ENCODE results near the gene DZIP1L.

DZIP1L gene

GRCh38 chr3:138043266-138044029 lies 72.0 kb downstream of the DZIP1L start:
- H3K27me3 ChIP-seq (ENCODE audit: control insufficient read depth, insufficient read depth, low read length), result no peaks in the 10 kb centered on the region
- no peak overlapping the region for H3K4me3 ChIP-seq (ENCODE audit: low read length)
- peaks cover 4% of the 10 kb centered on the region for H3K36me3 ChIP-seq (ENCODE audit: control insufficient read depth, insufficient read depth, low read length)
- H3K9me3 ChIP-seq (ENCODE audit: control insufficient read depth, low read length), result no peaks in the 10 kb centered on the region
- H3K9ac ChIP-seq (ENCODE audit: low read length), result no peak overlapping the region
- peaks cover 7% of the 10 kb centered on the region for H3K4me1 ChIP-seq (ENCODE audit: control insufficient read depth, insufficient read depth, low read length)

GRCh38 chr3:138042043-138042442 lies 73.4 kb downstream of the DZIP1L start:
- Histone ChIP-seq H3K9me3 (ENCODE audit: control insufficient read depth, low read length) (no peaks in the 10 kb centered on the region), H3K36me3 (ENCODE audit: control insufficient read depth, insufficient read depth, low read length) (peaks cover 3% of the 10 kb centered on the region), H3K4me3 (ENCODE audit: low read length) (no peak overlapping the region), H3K4me1 (ENCODE audit: control insufficient read depth, insufficient read depth, low read length) (peaks cover 7% of the 10 kb centered on the region), H3K9ac (ENCODE audit: low read length) (no peak overlapping the region), H3K27me3 (ENCODE audit: control insufficient read depth, insufficient read depth, low read length) (no peaks in the 10 kb centered on the region)

- Histone ChIP-seq H3K36me3 (ENCODE audit: control insufficient read depth, insufficient read depth, low read length) (peaks cover 10% of the 10 kb centered on the region), H3K9me3 (ENCODE audit: control insufficient read depth, low read length) (no peaks in the 10 kb centered on the region), H3K4me3 (ENCODE audit: low read length) (no peak overlapping the region), H3K27me3 (ENCODE audit: control insufficient read depth, insufficient read depth, low read length) (no peaks in the 10 kb centered on the region), H3K4me1 (ENCODE audit: control insufficient read depth, insufficient read depth, low read length) (peaks cover 7% of the 10 kb centered on the region), H3K9ac (ENCODE audit: low read length) (no peak overlapping the region)
These were observed 76.5 kb downstream of the DZIP1L start for GRCh38 chr3:138038725-138039462.

- H3K9me3 ChIP-seq (ENCODE audit: control insufficient read depth, low read length), result no peaks in the 10 kb centered on the region
- H3K4me3 ChIP-seq (ENCODE audit: low read length), result no peak overlapping the region
- H3K27me3 ChIP-seq (ENCODE audit: control insufficient read depth, insufficient read depth, low read length), result no peaks in the 10 kb centered on the region
- H3K36me3 ChIP-seq (ENCODE audit: control insufficient read depth, insufficient read depth, low read length), result peaks cover 16% of the 10 kb centered on the region
- H3K9ac ChIP-seq (ENCODE audit: low read length), result no peak overlapping the region
- H3K4me1 ChIP-seq (ENCODE audit: control insufficient read depth, insufficient read depth, low read length), result no peaks in the 10 kb centered on the region
These were observed 78.8 kb downstream of the DZIP1L start for GRCh38 chr3:138036572-138036971.

- Histone ChIP-seq H3K36me3 (ENCODE audit: control insufficient read depth, insufficient read depth, low read length) (peaks cover 22% of the 10 kb centered on the region), H3K4me3 (ENCODE audit: low read length) (no peak overlapping the region), H3K9me3 (ENCODE audit: control insufficient read depth, low read length) (no peaks in the 10 kb centered on the region), H3K4me1 (ENCODE audit: control insufficient read depth, insufficient read depth, low read length) (no peaks in the 10 kb centered on the region), H3K9ac (ENCODE audit: low read length) (no peak overlapping the region), H3K27me3 (ENCODE audit: control insufficient read depth, insufficient read depth, low read length) (no peaks in the 10 kb centered on the region)
These were observed 80.5 kb downstream of the DZIP1L start for GRCh38 chr3:138034918-138035317.

GRCh38 chr3:138033202-138033691 lies 82.2 kb downstream of the DZIP1L start:
- Histone ChIP-seq H3K9me3 (ENCODE audit: control insufficient read depth, low read length) (no peaks in the 10 kb centered on the region), H3K4me3 (ENCODE audit: low read length) (no peak overlapping the region), H3K36me3 (ENCODE audit: control insufficient read depth, insufficient read depth, low read length) (peaks cover 22% of the 10 kb centered on the region)

GRCh38 chr3:138032567-138032966 lies 82.8 kb downstream of the DZIP1L start:
- H3K9ac ChIP-seq (ENCODE audit: low read length), result no peak overlapping the region
- H3K27me3 ChIP-seq (ENCODE audit: control insufficient read depth, insufficient read depth, low read length), result no peaks in the 10 kb centered on the region
- H3K36me3 ChIP-seq (ENCODE audit: control insufficient read depth, insufficient read depth, low read length), result peaks cover 22% of the 10 kb centered on the region
- H3K9me3 ChIP-seq (ENCODE audit: control insufficient read depth, low read length), result no peaks in the 10 kb centered on the region
- H3K4me1 ChIP-seq (ENCODE audit: control insufficient read depth, insufficient read depth, low read length), result no peaks in the 10 kb centered on the region
- no peak overlapping the region for H3K4me3 ChIP-seq (ENCODE audit: low read length)

More at GRCh38 chr3:138033202-138033691, 82.2 kb downstream of the DZIP1L start:
- no peaks in the 10 kb centered on the region for H3K4me1 ChIP-seq (ENCODE audit: control insufficient read depth, insufficient read depth, low read length)
- no peaks in the 10 kb centered on the region for H3K27me3 ChIP-seq (ENCODE audit: control insufficient read depth, insufficient read depth, low read length)
- H3K9ac ChIP-seq (ENCODE audit: low read length), result no peak overlapping the region

GRCh38 chr3:138031536-138031935 lies 83.9 kb downstream of the DZIP1L start:
- H3K9me3 ChIP-seq (ENCODE audit: control insufficient read depth, low read length), result no peaks in the 10 kb centered on the region
- peaks cover 26% of the 10 kb centered on the region for H3K36me3 ChIP-seq (ENCODE audit: control insufficient read depth, insufficient read depth, low read length)
- no peaks in the 10 kb centered on the region for H3K4me1 ChIP-seq (ENCODE audit: control insufficient read depth, insufficient read depth, low read length)
- no peak overlapping the region for H3K9ac ChIP-seq (ENCODE audit: low read length)
- H3K27me3 ChIP-seq (ENCODE audit: control insufficient read depth, insufficient read depth, low read length), result no peaks in the 10 kb centered on the region
- H3K4me3 ChIP-seq (ENCODE audit: low read length), result no peak overlapping the region

- H3K27me3 ChIP-seq (ENCODE audit: control insufficient read depth, insufficient read depth, low read length), result no peaks in the 10 kb centered on the region
- H3K4me3 ChIP-seq (ENCODE audit: low read length), result no peak overlapping the region
- peaks cover 4% of the 10 kb centered on the region for H3K4me1 ChIP-seq (ENCODE audit: control insufficient read depth, insufficient read depth, low read length)
- H3K9ac ChIP-seq (ENCODE audit: low read length), result no peak overlapping the region
- peaks cover 29% of the 10 kb centered on the region for H3K36me3 ChIP-seq (ENCODE audit: control insufficient read depth, insufficient read depth, low read length)
- H3K9me3 ChIP-seq (ENCODE audit: control insufficient read depth, low read length), result no peaks in the 10 kb centered on the region
These were observed 84.6 kb downstream of the DZIP1L start for GRCh38 chr3:138030734-138031280.

- Histone ChIP-seq H3K4me3 (ENCODE audit: low read length) (no peak overlapping the region), H3K9me3 (ENCODE audit: control insufficient read depth, low read length) (no peaks in the 10 kb centered on the region), H3K4me1 (ENCODE audit: control insufficient read depth, insufficient read depth, low read length) (peaks cover 11% of the 10 kb centered on the region), H3K36me3 (ENCODE audit: control insufficient read depth, insufficient read depth, low read length) (peaks cover 28% of the 10 kb centered on the region), H3K9ac (ENCODE audit: low read length) (no peak overlapping the region), H3K27me3 (ENCODE audit: control insufficient read depth, insufficient read depth, low read length) (no peaks in the 10 kb centered on the region)
These were observed 87.6 kb downstream of the DZIP1L start for GRCh38 chr3:138027821-138028220.

- peaks cover 19% of the 10 kb centered on the region for H3K36me3 ChIP-seq (ENCODE audit: control insufficient read depth, insufficient read depth, low read length)
- no peak overlapping the region for H3K4me3 ChIP-seq (ENCODE audit: low read length)
- H3K9ac ChIP-seq (ENCODE audit: low read length), result no peak overlapping the region
- H3K27me3 ChIP-seq (ENCODE audit: control insufficient read depth, insufficient read depth, low read length), result no peaks in the 10 kb centered on the region
- peaks cover 34% of the 10 kb centered on the region for H3K4me1 ChIP-seq (ENCODE audit: control insufficient read depth, insufficient read depth, low read length)
- H3K9me3 ChIP-seq (ENCODE audit: control insufficient read depth, low read length), result no peaks in the 10 kb centered on the region
These were observed 89.9 kb downstream of the DZIP1L start for GRCh38 chr3:138025553-138025952.

GRCh38 chr3:138023754-138024153 lies 91.7 kb downstream of the DZIP1L start:
- Histone ChIP-seq H3K9ac (ENCODE audit: low read length) (no peak overlapping the region), H3K4me3 (ENCODE audit: low read length) (no peak overlapping the region), H3K27me3 (ENCODE audit: control insufficient read depth, insufficient read depth, low read length) (no peaks in the 10 kb centered on the region), H3K36me3 (ENCODE audit: control insufficient read depth, insufficient read depth, low read length) (peaks cover 18% of the 10 kb centered on the region), H3K4me1 (ENCODE audit: control insufficient read depth, insufficient read depth, low read length) (peaks cover 49% of the 10 kb centered on the region), H3K9me3 (ENCODE audit: control insufficient read depth, low read length) (no peaks in the 10 kb centered on the region)

All from mucosa of stomach (tissue), 1 donor.